Measurements from ENCODE around the gene PHLPP1. TPM values are rescaled to one million over a fixed set of nuclear protein-coding genes. Genes with fewer than 3 reads are reported as not detected.

PHLPP1 gene
- total and polyA plus RNA-seq, 2 of the 4 experiments (the other 2 are of a cell fraction): 3.3 to 3.6 TPM

DNA sequence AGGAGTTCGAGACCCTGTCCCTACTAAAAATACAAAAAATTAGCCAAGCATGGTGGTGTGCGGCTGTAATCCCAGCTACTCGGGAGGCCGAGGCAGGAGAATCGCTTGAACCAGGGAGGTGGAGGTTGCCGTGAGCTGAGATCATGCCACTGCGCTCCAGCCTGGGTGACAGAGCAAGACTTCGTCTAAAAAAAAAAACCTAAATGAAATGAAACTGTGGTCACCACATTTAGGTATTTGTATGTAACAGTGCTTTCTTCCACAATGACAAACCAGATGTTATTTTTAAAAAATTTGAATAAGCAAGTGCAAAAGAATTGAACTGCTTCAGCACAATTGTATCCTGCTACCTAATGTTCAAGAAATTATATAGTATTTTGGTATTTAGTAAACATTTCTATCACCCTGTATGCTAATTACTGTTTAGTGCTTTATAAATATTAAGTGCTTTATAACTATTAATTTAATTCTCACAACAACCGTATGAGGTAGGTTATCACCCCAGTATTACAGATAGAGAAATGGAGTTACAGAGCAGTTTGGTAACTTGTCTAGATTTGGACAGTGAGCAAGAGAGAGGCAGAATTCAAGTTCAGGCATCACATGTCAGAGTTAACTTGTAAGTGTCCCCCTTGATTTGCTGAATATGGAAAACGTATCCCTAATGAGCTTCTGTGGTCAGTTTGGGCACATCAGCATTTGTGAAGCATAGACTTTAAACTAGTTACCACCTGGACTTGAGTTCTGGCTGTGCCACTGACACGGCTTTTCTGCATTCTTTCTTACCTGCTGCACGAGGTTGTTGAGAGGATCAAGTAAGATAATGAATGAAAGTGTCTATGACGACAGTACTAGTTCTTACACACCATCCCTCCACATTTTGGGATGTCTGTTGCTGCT, 14.4 kb downstream of the PHLPP1 start (continued):
- no peak for TF ChIP-seq CHD1 (IDR thresholded peaks at IDR 0.05; ENCODE audit: low read depth, low read length)

DNA sequence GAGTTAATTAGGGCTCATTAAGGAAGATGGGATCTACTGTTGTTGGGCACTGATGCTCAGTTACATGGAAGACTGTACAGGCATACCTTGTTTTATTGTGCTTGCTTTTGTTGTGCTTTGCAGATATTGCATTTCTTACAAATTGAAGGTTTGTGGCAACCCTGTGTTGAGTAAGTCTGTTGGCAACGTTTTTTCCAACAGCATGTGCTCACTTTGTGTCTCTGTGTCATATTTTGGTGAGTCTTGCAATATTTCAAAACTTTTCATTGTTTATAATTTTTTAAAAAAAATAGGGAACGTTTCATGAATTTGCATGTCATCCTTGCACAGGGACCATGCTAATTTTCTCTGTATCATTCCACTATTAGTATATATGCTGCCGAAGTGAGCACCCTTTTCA, 15.6 kb downstream of the PHLPP1 start:
- CTCF ChIA-PET: no interaction called here
- POLR2A ChIA-PET (ENCODE audit: unreplicated experiment): no interaction called here
- DNase-seq (no peak), ATAC-seq (ENCODE audit: low read depth) (no peak)
- no peaks in the 10 kb centered on the region; the same call in 1 of the 2 replicates for H3K9me1 ChIP-seq (ENCODE audit: insufficient read depth, low read length)
- no peak for TF ChIP-seq USF2 (IDR thresholded peaks at IDR 0.05; ENCODE audit: low read depth, low read length)
- no peak for TF ChIP-seq FOS (IDR thresholded peaks at IDR 0.05; ENCODE audit: low read depth, low read length)
- no peak for TF ChIP-seq NFE2L2 (IDR thresholded peaks at IDR 0.05; ENCODE audit: low read depth, low read length)
- TF ChIP-seq MAZ (IDR thresholded peaks at IDR 0.05; ENCODE audit: borderline replicate concordance, low read depth, low read length): no peak
- TF ChIP-seq SMC3 (IDR thresholded peaks at IDR 0.05; ENCODE audit: low read depth, low read length): no peak
- TF ChIP-seq RCOR1 (IDR thresholded peaks at IDR 0.05; ENCODE audit: insufficient replicate concordance, low read length): no peak
- TF ChIP-seq POLR2A (IDR thresholded peaks at IDR 0.05; ENCODE audit: low read depth, low read length): no peak
- no peak for TF ChIP-seq CEBPB (IDR thresholded peaks at IDR 0.05; ENCODE audit: low read depth, low read length)
- no peak for TF ChIP-seq RAD21 (IDR thresholded peaks at IDR 0.05; ENCODE audit: low read length)
- no peak for TF ChIP-seq CHD1 (IDR thresholded peaks at IDR 0.05; ENCODE audit: low read depth, low read length)
- TF ChIP-seq RFX5 (IDR thresholded peaks at IDR 0.05; ENCODE audit: low read depth, low read length): no peak
- no peak for TF ChIP-seq MXI1 (IDR thresholded peaks at IDR 0.05; ENCODE audit: borderline replicate concordance, low read depth, low read length)
- TF ChIP-seq, protein P1, sequence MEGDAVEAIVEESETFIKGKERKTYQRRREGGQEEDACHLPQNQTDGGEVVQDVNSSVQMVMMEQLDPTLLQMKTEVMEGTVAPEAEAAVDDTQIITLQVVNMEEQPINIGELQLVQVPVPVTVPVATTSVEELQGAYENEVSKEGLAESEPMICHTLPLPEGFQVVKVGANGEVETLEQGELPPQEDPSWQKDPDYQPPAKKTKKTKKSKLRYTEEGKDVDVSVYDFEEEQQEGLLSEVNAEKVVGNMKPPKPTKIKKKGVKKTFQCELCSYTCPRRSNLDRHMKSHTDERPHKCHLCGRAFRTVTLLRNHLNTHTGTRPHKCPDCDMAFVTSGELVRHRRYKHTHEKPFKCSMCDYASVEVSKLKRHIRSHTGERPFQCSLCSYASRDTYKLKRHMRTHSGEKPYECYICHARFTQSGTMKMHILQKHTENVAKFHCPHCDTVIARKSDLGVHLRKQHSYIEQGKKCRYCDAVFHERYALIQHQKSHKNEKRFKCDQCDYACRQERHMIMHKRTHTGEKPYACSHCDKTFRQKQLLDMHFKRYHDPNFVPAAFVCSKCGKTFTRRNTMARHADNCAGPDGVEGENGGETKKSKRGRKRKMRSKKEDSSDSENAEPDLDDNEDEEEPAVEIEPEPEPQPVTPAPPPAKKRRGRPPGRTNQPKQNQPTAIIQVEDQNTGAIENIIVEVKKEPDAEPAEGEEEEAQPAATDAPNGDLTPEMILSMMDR (conservative IDR thresholded peaks at IDR 0.05; ENCODE audit: low read depth, low read length): no peak
- H4K91ac ChIP-seq (ENCODE audit: insufficient read depth, low read depth, low read length): no peak overlapping the region
- no peak overlapping the region for H3K14ac ChIP-seq (replicated peaks; ENCODE audit: low read depth, low read length)
- H3K4me3 ChIP-seq (ENCODE audit: insufficient read depth, low read depth, low read length): no peak overlapping the region
- in situ Hi-C loops (cut with MboI; ENCODE audit: low sequenced_read_pairs) (no loop called here), dilution Hi-C loops (cut with HindIII; ENCODE audit: low sequenced_read_pairs, unreplicated experiment) (no loop called here), intact Hi-C loops (cut with micrococcal nuclease) (no loop called here)
- H3K4ac ChIP-seq (ENCODE audit: low read depth, low read length): no peak overlapping the region
- no peak overlapping the region for H2AFZ ChIP-seq (replicated peaks; ENCODE audit: low read length, poor library complexity)
- H2BK15ac ChIP-seq (ENCODE audit: low read depth, low read length): no peak overlapping the region
- H4K20me1 ChIP-seq (ENCODE audit: insufficient read depth, low read length): 0 out of 2 replicates have a peak, but pooled peaks cover under 1% of the 10 kb centered on the region
- no peak overlapping the region for H2BK120ac ChIP-seq (ENCODE audit: low read depth, low read length)
- H3K36me3 ChIP-seq (ENCODE audit: control insufficient read depth, insufficient read depth, low read length): no peaks in the 10 kb centered on the region
- WGBS, 2 experiments (ENCODE audit: extremely low coverage in 2 of 2, insufficient read length in 1 of 2): no CpG with 5 or more reads among the region's 3 CpGs
- no peak overlapping the region for H3K18ac ChIP-seq (ENCODE audit: low read depth, low read length)
- peaks cover 13 to 27% of the 10 kb centered on the region in 2 experiments for H3K79me1 ChIP-seq (ENCODE audit: low read depth in 1 of 2, low read length in 2 of 2)
- H2AK5ac ChIP-seq (ENCODE audit: low read depth, low read length): no peak overlapping the region
- H3K23ac ChIP-seq (ENCODE audit: low read depth, low read length): no peak overlapping the region
- BruUV-seq (replicated peaks): no TSS peak
- no peaks in the 10 kb centered on the region for H3K27me3 ChIP-seq (ENCODE audit: control insufficient read depth, insufficient read depth, low read length)
- H3K4me1 ChIP-seq (ENCODE audit: control insufficient read depth, insufficient read depth, low read length): no peaks in the 10 kb centered on the region
- H3K4me2 ChIP-seq (ENCODE audit: low read depth, low read length): no peak overlapping the region
- H2AK9ac ChIP-seq (replicated peaks; ENCODE audit: low read depth, low read length, poor library complexity): no peak overlapping the region
- H3K56ac ChIP-seq (ENCODE audit: extremely low read depth, insufficient read depth, low read length): no peak overlapping the region
- H4K8ac ChIP-seq (ENCODE audit: low read depth in 2 of 2, low read length in 2 of 2): no peak overlapping the region
- no peak overlapping the region for H3K9ac ChIP-seq (ENCODE audit: low read depth, low read length)
- H4K5ac ChIP-seq (ENCODE audit: low read depth, low read length): no peak overlapping the region
- H2BK5ac ChIP-seq (ENCODE audit: low read depth, low read length, poor library complexity, severe bottlenecking): no peak overlapping the region
- no peak overlapping the region for H3K27ac ChIP-seq (ENCODE audit: insufficient read depth, low read length)
- H2BK20ac ChIP-seq (ENCODE audit: low read depth, low read length): no peak overlapping the region
- H3K9me3 ChIP-seq (ENCODE audit: control insufficient read depth, insufficient read depth, low read length): no peaks in the 10 kb centered on the region; the same call in 1 of the 2 replicates

All from IMR-90 (cell line).